M059J (cell line): ENCODE data around the gene CLDN17. TPM values are rescaled to one million over a fixed set of nuclear protein-coding genes. Genes with fewer than 3 reads are reported as not detected.
A peak's percentile ranks its signal among the peaks of the same experiment; 100 is the strongest.

Experiments used
- DNase-seq: peaks from one replicate; pipeline ENCODE4 v3.0.0-alpha.2; 2012; ENCODE audit warnings: low read depth
- total RNA-seq: library from RNA; depleted of rRNA; stranded (reverse); fragments of >200 nt; shearing (Covaris generic); gene quantifications from 2 replicates; pipeline ENCODE4 v1.2.3, GENCODE V29; 2014; rRNA removed

CLDN17 gene, protein sequence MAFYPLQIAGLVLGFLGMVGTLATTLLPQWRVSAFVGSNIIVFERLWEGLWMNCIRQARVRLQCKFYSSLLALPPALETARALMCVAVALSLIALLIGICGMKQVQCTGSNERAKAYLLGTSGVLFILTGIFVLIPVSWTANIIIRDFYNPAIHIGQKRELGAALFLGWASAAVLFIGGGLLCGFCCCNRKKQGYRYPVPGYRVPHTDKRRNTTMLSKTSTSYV
- not detected in 2 replicates for total RNA-seq

DNA sequence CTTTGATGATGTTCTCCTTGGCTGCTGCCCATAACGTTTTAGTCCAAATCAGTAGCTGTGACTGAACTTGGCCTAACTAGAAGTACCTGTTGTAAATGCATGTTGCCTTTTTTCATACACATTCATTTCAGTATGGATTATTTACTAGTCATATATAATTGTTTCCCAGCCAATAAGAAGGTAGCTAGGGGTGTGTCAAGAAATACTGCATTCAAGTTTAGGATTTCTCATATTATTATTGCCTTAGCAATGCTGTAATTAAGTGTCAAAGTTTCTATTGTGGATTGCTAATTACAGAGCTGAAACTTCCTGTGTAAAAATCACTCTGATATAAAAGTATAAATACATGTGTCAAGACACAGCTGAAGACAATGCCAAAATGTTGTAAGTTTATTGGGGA lies at the start of gene CLDN17:
CLDN17 (minus strand) TSS at position 101 of the 400 bp plus-strand sequence. CDS start 188 bp downstream, outside the sequence.
- DNase-seq, result no peak

DNA sequence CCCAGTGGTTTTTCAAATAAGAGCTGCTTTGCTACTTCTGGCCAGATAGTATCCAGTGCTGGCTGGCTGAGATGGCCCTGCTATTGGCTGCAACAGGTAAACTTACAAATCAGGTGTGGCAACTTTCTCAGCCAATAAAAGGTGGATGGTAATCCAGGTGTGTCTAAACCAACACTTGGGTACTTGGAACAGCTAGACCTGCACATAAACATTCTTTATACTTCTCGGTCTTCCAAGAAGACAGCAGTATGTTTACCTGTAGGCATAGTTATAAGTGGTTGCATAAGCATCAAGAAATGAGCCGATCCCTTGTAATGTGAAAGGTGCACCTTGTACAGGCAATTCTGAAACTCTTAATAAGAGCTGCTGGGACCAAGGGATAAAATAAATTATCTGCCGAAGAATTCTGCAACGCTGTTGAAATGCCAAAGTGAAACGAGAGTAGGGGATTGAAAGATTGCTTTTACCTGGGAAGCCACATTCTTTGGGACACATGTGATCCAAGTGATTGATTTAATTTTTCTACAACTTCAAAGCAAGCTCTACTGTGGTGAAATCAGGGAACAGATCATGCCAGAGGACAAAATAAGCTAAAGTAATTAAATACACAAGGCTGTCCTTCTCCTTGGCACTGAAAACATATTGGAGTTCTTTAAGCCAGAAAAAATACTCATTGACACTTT lies 49.6 kb upstream of the CLDN17 start, which contains the start of gene CLDN8:
CLDN8 (minus strand) TSS at position 57 of the 683 bp plus-strand sequence. CDS start 172 bp downstream, outside the sequence.
- no peak for DNase-seq

DNA sequence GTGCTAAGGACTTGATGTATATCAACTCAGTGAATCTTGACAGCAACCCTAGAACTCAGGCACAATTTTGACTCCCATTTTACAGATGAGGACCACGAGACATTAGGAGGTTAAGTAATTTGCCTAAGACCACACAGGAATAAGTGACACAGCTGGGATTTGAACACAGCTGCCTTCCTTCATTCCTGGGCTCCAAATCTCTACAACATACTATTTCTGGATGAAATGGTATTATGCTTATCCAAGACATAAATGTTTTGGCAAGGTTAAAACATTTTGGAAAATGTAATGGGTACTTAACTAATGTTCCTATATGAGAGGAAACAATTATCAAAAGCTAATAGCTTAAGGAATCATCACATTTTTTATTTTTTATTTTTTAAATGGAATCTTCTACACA lies 44.5 kb upstream of the CLDN17 start:
- no peak for DNase-seq

GRCh38 chr21:30209601-30210000 lies 43.0 kb upstream of the CLDN17 start:
- peak; percentile 2 for DNase-seq

DNA sequence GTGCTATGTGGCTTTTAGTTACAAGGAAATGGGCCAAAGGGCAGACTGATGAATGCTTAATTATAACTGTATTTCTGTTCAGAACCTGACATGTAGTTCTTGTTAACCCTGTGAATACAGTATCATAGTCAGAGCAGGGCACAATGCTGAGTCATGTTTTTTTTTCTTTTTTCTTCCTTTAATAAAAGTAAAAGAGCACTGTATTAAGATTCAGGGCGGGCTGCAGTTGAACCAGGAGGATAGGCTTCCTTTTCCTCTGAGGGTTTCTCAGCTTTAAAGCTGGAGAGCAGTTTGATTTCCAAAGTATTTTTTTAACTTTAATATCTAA lies 40.6 kb upstream of the CLDN17 start:
- no peak for DNase-seq

GRCh38 chr21:30206551-30207251 lies 40.1 kb upstream of the CLDN17 start:
- DNase-seq, result peak; percentile 12

DNA sequence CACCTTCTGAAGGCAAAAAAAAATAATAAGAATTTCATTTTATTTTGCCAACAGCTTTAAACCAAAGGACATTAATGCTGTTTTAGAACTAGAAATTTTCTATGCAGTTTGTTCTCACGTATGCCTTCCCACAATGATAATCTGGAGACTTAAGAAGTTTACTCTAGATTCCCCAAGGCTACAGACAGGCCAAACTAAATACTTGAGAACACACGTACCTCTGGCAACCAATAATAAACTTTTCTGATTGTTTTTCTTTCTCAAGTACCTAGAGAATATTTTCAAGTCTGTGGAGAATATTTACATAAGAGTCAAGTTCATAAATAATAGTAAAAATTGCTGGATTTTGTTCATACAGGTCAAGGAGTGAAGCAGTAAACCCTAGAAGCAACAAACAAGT lies 33.4 kb upstream of the CLDN17 start:
- no peak for DNase-seq

- peak; percentile 19 for DNase-seq
Measured at GRCh38 chr21:30194701-30195299, 28.2 kb upstream of the CLDN17 start.

- DNase-seq, result no peak
Measured at GRCh38 chr21:30193201-30193600, 26.6 kb upstream of the CLDN17 start.

GRCh38 chr21:30190554-30190953 lies 23.9 kb upstream of the CLDN17 start:
- DNase-seq, result no peak

GRCh38 chr21:30189773-30190172 lies 23.2 kb upstream of the CLDN17 start:
- DNase-seq, result no peak

DNA sequence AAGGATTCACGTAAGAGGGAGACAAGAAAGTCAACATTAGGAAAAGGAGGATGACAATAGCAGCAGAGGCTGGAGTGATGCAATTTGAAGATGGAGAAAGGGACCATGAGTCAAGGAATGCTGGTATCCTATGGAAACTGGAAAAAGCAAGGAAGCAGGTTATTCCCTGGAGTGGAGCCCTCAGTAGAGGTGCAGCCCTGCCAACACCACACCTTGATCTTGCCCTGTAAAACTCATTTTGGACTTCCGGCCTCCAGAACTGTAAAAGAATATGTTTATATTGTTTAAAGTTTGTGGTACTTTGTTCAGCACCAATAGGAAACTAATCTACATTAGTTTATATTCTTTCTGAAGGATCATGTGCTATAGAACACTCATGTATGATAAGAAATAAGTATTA lies 19.6 kb upstream of the CLDN17 start:
- no peak for DNase-seq

DNA sequence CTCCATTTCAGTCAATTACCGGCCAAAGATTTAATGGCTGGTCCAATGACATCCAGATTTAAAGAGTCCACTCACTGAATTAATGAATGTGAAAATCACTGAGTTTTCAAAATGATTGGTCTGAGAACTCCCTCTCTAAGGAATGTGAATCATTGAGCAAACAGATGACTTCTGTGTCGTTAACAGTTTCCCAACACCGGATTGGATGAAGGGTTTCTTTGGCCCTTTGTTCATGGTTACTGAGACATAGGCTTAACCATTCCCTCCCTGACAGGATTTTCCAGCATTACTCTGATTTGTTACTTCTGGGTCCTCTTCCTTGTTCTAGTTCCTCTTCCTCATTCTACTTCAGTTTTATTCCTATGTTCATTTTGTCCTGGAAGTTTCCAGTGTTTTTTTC lies 1.5 kb upstream of the CLDN17 start:
- DNase-seq, result no peak

DNA sequence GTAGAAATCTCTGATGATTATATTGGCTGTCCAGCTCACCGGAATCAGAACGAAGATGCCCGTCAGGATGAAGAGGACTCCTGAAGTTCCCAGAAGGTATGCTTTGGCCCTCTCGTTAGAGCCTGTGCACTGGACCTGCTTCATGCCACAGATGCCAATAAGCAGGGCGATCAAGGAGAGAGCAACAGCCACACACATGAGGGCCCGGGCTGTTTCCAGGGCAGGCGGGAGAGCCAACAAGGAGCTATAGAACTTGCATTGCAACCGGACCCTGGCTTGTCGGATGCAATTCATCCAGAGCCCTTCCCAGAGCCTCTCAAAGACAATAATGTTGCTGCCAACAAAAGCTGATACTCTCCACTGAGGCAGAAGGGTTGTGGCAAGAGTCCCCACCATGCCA lies 434 bp downstream of the CLDN17 start:
- DNase-seq, result no peak

- DNase-seq, result no peak
Measured at GRCh38 chr21:30164796-30165195, 1.8 kb downstream of the CLDN17 start.

DNA sequence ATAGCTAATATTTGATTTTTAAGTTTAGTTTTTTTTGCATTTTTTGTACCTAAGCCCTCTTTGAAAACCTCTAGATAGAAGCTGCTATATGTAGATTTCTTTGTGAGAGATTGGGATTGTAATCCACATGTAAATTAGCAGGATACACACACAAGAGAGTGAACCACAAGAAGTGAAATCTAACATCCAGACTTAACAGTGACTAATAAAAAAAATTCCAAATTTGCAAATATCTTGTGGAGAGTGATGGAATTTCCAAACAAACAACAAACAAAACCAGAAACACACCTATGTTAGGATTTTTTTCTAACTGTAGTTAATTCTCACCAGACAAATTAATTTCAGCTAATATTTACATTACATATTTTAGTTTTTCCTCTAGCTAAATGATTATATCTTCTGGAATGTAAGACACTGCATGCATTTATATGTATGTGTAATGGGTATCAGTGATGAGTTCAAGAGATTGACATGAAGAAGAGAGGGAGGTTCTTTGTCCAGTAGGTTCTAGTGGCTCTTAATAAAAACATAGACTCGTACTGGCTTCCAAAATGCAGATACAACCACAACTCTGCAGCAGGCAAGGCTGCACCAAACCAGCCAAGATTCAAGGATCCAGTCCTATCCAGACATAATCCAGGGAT lies 12.8 kb downstream of the CLDN17 start:
- DNase-seq, result no peak

DNA sequence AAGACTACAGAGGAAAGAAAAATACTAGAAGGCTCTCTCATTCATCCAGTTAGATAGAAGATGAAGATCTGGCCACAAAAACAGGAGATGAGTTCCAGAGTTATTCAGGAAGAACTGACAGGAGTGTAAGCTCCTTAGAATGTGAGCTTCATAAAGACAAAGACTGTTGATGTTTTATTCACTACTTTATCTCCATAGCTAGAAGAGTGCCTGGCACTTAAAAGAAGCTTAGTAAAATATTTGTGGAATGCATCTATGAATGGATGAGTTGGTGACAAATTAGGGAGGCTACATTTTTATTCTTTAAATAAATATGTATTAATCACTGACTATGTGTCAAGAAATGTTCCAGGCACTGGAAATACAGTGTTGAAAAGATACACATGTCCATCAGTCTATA lies 13.8 kb downstream of the CLDN17 start:
- DNase-seq, result no peak

DNA sequence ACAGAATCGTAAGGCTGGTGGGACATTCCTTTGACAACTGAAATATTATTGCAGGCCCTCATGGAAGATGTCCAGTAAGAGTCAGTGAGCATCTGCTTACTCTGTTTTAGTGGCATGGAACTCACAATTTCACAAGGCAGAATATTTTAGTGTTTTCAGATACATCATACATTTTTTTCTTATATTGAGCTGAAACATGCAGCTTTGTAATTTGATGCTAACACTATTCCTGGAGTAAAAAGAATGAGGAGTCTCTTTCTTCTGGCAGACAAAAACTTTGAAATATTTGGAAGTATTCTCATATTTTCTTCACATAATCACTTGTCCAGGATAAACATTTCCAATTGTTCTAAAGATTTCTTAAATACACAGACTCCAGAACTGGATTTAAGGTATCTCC lies 17.7 kb downstream of the CLDN17 start:
- DNase-seq, result no peak

GRCh38 chr21:30146558-30147282 lies 19.9 kb downstream of the CLDN17 start:
- peak; percentile 18 for DNase-seq

DNA sequence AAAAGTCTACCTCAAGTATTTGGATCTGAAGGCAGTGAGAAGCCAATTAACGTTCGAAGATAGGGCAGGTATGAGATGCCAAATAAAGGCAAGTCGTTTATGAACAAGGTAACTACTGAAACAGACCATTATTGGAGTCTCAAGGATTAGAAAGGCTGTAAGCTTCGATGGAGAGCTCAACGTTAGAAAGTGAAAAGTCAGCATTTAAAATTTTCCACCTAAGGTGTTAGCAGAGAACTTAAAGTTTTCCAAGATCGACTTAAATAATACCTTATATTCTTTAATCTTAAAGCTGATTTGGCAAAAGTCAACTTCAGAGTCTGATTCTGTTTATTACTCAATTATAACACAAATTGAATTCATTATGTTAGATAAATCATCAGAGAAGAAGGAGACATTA lies 28.1 kb downstream of the CLDN17 start:
- DNase-seq, result no peak

GRCh38 chr21:30129246-30129645 lies 37.4 kb downstream of the CLDN17 start:
- DNase-seq, result no peak
